Measurements from ENCODE around the gene DHODH.
"Not testable (repeated sequence)": the region's sequence is repeated elsewhere in the genome, so short reads cannot be mapped to it uniquely, and the experiment has no call there.

DHODH gene

DNA sequence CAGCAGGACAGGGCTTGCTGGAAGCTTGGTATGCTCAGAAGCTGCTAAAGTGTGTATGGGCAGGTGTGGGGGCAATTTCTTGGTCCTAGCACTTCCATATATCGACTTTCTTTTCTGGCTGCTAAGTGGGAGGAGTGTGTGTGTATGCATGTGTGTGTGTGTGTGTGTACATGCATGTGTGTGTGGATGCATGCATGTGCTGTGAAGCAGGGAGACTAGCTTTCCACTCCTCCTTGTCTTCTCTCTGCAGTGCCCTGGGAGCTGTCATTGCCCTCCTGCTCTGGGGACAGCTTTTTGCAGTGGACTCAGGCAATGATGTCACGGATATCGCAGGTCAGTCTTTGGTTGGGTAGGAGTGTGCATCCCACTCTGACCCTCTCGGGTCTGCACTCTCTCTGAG, 47.4 kb downstream of the DHODH start:
- DNase-seq, result no peak

DNA sequence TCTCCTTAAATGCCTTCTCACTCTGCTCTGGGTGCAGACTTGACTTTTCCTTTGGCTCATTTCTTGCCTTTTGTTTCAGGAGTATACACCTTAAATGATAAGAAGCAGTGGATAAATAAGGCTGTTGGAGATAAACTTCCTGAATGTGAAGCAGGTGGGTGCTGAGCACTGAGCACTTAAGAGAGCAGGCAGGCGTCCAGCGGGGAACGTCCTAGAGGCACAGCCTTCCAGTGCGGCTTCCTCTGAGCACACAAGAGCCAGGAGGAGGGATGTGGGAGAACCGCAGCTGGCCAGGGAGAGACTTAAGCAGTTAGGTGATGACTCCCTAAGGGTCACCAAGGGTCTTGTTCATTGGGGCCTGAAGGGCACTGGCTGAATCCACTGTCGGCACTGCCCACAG, 48.8 kb downstream of the DHODH start:
- not testable (repeated sequence) for DNase-seq

DNA sequence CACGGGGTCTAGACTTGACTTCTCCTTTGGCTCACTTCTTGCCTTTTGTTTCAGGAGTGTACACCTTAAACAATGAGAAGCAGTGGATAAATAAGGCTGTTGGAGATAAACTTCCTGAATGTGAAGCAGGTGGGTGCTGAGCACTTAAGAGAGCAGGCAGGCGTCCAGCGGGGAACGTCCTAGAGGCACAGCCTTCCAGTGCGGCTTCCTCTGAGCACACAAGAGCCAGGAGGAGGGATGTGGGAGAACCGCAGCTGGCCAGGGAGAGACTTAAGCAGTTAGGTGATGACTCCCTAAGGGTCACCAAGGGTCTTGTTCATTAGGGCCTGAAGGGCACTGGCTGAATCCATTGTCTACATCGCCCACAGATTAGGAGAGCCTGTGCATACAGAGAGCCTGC, 50.5 kb downstream of the DHODH start:
- DNase-seq, result not testable (repeated sequence)

DNA sequence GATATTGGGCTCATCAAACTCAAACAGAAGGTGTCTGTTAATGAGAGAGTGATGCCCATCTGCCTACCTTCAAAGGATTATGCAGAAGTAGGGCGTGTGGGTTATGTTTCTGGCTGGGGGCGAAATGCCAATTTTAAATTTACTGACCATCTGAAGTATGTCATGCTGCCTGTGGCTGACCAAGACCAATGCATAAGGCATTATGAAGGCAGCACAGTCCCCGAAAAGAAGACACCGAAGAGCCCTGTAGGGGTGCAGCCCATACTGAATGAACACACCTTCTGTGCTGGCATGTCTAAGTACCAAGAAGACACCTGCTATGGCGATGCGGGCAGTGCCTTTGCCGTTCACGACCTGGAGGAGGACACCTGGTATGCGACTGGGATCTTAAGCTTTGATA, 51.9 kb downstream of the DHODH start:
- no peak for DNase-seq

DNA sequence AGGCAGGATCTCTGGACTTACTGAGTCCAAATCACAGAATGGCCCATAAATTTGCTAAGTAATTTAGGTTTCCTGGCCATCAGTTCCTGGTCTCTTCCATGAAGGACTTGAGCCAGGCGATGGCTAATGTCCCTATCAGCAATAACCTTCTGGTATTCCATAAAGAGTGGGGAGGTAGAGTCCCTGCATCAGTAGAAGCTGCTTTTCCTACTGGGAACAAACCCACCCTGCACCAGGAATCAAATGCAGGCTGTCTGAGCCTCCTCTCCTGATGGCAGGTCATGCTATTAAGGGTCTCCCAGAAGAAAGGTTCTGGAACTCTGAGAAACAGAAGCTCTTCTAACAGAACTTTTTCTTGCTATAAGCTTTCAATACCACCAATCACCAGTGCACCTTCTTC, 53.0 kb downstream of the DHODH start:
- no peak for DNase-seq

DNA sequence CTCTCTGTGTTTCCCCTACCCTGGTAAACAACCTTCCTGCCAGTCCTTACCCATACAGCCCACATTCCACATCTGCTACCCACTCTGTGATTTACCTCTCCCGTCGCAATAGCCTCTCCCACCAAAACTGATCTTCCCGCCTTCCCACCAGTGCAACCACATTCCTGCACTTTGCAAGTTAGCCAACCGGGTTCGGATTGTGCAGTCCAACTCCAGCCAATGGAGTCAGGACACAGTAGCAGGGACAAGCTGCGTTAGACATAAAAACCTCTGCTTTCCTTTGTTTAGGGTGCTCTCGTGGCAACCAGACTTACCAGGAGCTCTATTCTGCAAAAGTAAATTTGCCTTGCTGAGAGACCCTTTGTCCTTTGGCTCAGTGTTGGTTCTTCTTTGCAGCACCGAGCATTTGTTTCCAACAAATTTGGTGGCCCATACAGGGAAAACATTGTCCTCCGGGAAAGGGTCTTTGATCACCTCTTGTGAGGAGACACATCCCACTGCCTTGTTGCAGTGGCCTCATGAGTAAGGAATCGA, 55.9 kb downstream of the DHODH start:
- DNase-seq, result no peak

DNA sequence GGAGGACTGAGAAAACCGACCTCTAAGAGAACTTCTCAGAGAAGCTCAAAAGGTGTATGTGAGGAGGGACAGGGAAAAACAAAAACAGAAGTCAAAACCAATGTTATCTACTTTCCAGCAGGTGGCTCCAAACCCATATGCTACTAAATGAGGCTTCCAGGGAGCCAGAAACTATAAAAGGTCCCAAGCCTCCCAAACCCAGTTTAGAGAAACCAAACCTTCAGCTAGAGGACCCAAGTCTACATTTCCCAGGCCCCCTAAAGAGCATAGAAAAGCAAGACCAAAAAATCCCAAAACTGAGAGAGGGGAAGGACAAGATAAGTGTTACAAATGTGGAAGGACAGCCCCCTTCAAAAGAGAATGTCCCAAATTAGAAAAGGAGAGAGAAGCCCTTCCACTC, 58.2 kb downstream of the DHODH start:
- no peak for DNase-seq

DNA sequence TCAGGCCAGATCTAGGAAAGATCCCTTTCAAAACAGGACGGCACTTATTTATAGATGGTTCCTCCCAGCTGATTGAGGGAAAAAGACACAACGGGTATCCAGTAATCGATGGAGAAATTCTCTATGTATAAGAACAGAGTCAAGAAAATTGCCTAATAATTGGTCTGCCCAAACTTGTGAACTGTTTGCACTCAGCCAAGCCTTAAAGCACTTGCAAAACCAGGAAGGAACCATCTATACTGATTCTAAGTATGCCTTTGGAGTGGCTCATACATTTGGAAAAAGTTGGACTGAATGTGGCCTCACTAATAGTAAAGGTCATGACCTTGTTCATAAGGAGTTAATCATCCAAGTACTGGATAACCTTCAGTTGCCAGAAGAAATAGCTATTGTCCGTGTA, 60.4 kb downstream of the DHODH start:
- DNase-seq, result no peak

DNA sequence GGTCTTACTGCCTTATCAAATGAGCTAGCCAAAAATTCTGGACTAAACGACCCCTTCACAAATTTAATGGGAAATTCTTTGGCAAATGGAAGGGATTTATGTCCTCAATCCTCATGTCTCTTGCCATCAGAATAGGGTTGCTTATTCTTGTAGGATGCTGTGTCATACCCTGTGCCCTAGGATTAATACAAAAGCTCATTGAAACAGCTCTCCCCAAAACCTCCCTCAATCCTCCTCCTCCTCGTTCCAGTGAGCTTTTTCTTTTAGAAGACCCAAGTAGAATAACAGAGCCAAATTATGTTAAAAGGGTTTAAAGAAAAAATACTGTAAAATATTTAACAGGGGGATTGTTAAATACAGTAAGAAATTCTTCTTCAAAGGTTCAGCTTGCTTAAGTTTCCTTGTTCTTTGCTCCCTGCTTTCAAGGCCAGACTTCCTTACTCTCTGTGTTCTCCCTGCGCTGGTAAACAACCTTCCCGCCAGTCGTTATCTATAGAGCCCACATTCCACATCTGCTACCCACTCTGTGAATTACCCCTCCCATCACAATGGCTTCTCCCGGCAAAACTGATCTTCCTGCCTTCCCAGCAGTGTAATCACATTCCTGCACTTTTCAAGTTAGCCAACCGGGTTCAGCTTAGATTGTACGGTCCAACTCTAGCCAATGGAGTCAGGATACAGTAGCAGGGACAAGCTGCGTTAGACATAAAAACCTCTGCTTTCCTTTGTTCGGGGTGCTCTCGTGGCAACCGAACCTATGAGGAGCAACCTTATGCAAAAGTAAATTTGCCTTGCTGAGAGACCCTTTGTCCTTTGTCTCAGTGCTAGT, 64.2 kb downstream of the DHODH start:
- no peak for DNase-seq

DNA sequence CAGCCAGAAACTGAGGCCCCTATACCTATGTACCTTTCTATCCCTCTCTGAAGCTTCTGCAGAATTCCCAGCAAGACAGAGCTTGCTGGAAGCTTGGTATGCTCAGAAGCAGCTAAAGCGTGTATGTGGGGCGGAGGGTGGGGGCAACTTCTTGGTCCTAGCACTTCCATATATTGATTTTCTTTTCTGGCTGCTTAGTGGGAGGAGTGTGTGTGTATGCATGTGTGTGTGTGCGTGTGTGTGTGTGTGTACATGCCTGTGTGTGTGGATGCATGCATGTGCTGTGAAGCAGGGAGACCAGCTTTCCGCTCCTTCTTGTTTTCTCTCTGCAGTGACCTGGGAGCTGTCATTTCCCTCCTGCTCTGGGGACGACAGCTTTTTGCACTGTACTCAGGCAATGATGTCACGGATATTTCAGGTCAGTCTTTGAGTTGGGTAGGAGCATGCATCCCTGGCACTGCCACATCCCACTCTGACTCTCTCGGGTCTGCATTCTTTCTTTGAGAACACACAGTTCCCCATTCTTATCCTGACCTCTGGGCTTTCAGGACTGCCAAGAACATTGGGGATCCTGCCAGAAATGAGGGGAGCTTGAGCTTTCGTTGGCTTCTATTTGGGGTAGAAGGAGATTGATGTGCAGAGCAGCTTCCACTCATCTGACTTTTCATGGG, 65.2 kb downstream of the DHODH start:
- no peak for DNase-seq

DNA sequence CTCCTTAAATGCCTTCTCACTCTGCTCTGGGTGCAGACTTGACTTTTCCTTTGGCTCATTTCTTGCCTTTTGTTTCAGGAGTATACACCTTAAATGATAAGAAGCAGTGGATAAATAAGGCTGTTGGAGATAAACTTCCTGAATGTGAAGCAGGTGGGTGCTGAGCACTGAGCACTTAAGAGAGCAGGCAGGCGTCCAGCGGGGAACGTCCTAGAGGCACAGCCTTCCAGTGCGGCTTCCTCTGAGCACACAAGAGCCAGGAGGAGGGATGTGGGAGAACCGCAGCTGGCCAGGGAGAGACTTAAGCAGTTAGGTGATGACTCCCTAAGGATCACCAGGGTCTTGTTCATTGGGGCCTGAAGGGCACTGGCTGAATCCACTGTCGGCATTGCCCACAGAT, 66.5 kb downstream of the DHODH start:
- DNase-seq, result not testable (repeated sequence)

All from stimulated activated CD4-positive, alpha-beta T cell treated with anti-CD3 and anti-CD28 coated beads, Interleukin-4, amount 100 ng/mL, for 4 hours (primary cell).